HL-60 (cell line): Measurements from ENCODE around the gene RNU6-8.

Experiments used
- DNase-seq, 2 experiments: peaks; one replicate each; pipeline ENCODE4 v3.0.0-alpha.2; 2010 to 2020; ENCODE audit warnings: low read depth in 1 of 2, low spot score in 1 of 2
- H3K27ac ChIP-seq: fragments of 250-450 bp; sonication (Bioruptor Pico); replicated peaks from 2 replicates; pipeline ENCODE4 v1.5.1; 2020; ENCODE audit warnings: mild to moderate bottlenecking, moderate library complexity
- H3K27me3 ChIP-seq: fragments of 250-450 bp; sonication (Bioruptor Pico); 2 replicates; pipeline ENCODE4 v1.5.1; 2021; ENCODE audit warnings: mild to moderate bottlenecking, moderate library complexity; ENCODE audit not compliant: insufficient read depth, poor library complexity, severe bottlenecking
- H3K4me3 ChIP-seq: replicated peaks from 2 replicates; pipeline ENCODE4 v1.5.1; 2011; ENCODE audit warnings: mild to moderate bottlenecking, control low read depth, low read length; ENCODE audit not compliant: insufficient read depth
- CTCF ChIP-seq: IDR thresholded peaks from one replicate; pipeline ENCODE4 v1.5.1; 2011; ENCODE audit warnings: low read length, control low read depth, inconsistent platforms; ENCODE audit not compliant: insufficient read depth
- GABPA ChIP-seq: IDR thresholded peaks from 2 replicates; pipeline ENCODE4 v1.6.1; 2012; ENCODE audit warnings: low read depth
- POLR2AphosphoS5 ChIP-seq: IDR thresholded peaks from 2 replicates; pipeline ENCODE4 v1.6.1; 2012; ENCODE audit warnings: low read depth
- REST ChIP-seq: IDR thresholded peaks from 2 replicates; pipeline ENCODE4 v1.6.1; 2012; ENCODE audit warnings: low read depth; ENCODE audit not compliant: insufficient replicate concordance
- SPI1 ChIP-seq: IDR thresholded peaks from 2 replicates; pipeline ENCODE4 v1.6.1; 2012; ENCODE audit warnings: low read depth, mild to moderate bottlenecking, borderline replicate concordance

Gene RNU6-8

GRCh38 chr14:32206552-32206951 is 3.5 kb upstream of the RNU6-8 start:
- Histone ChIP-seq H3K27me3 (peaks cover 5% of the 10 kb centered on the region), H3K4me3 (no peak overlapping the region), H3K27ac (no peak overlapping the region)
- TF ChIP-seq CTCF (no peak), GABPA (no peak), REST (no peak), SPI1 (no peak), POLR2AphosphoS5 (no peak)
- DNase-seq, result no peak

- no peak overlapping the region for H3K4me3 ChIP-seq
- H3K27me3 ChIP-seq, result peaks cover 5% of the 10 kb centered on the region
- DNase-seq, result no peak
- no peak overlapping the region for H3K27ac ChIP-seq
- TF ChIP-seq POLR2AphosphoS5, result no peak
- TF ChIP-seq CTCF, result no peak
- no peak for TF ChIP-seq REST
- no peak for TF ChIP-seq GABPA
- no peak for TF ChIP-seq SPI1
These were observed 2.9 kb upstream of the RNU6-8 start for GRCh38 chr14:32205984-32206383.

GRCh38 chr14:32205554-32205953 is 2.5 kb upstream of the RNU6-8 start:
- H3K27ac ChIP-seq, result no peak overlapping the region
- no peak for TF ChIP-seq SPI1
- TF ChIP-seq REST, result no peak
- TF ChIP-seq POLR2AphosphoS5, result no peak
- TF ChIP-seq CTCF, result no peak
- no peak for TF ChIP-seq GABPA
- H3K4me3 ChIP-seq, result no peak overlapping the region
- H3K27me3 ChIP-seq, result peaks cover 5% of the 10 kb centered on the region
- no peak for DNase-seq
